Adrenal gland (tissue), 12 donors: Measurements from ENCODE around the gene SURF6. TPM values are rescaled to one million over a fixed set of nuclear protein-coding genes. Genes with fewer than 3 reads are reported as not detected.

Source experiments
- DNase-seq, 7 donors: peaks; one replicate each; pipeline ENCODE4 v3.0.0-alpha.2; 2019 to 2020
- H3K27ac ChIP-seq, 5 donors: fragments of 200-600 bp; sonication (generic) in 4 of 5; 1 replicate in 3 of 5; 2 replicates in 2 of 5; pipeline versions ENCODE4 v1.5.1 to v1.8.0; 2016 to 2020; ENCODE audit warnings: mild to moderate bottlenecking in 1 of 5
- H3K27me3 ChIP-seq: fragments of 200-600 bp; 2 replicates; pipeline ENCODE4 v1.8.0; 2021
- H3K36me3 ChIP-seq, 2 donors: fragments of 200-600 bp; replicated peaks in 1 of 2; 1 replicate in 1 of 2; 2 replicates in 1 of 2; pipeline versions ENCODE4 v1.5.1 to v1.8.0; 2018 to 2022
- H3K4me1 ChIP-seq, 2 donors: fragments of 200-600 bp; replicated peaks in 1 of 2; 1 replicate in 1 of 2; 2 replicates in 1 of 2; pipeline versions ENCODE4 v1.5.1 to v1.8.0; 2018 to 2021
- H3K4me3 ChIP-seq, 4 donors: fragments of 200-600 bp; sonication (generic) in 3 of 4; one replicate each; pipeline ENCODE4 v1.5.1; 2016 to 2018
- H3K9me3 ChIP-seq, 3 donors: fragments of 200-600 bp; sonication (generic) in 1 of 3; replicated peaks in 1 of 3; 1 replicate in 2 of 3; 2 replicates in 1 of 3; pipeline versions ENCODE4 v1.5.1 to v1.8.0; 2016 to 2021
- CTCF ChIP-seq, 6 experiments: fragments of 450-650 bp in 4 of 6; fragments of 200-600 bp in 2 of 6; sonication (generic) in 1 of 6; IDR thresholded peaks; 1 replicate in 5 of 6; 2 replicates in 1 of 6; pipeline versions ENCODE4 v1.5.1 to v1.8.0; 2016 to 2021; ENCODE audit warnings: antibody characterized with exemption in 6 of 6, mild to moderate bottlenecking in 2 of 6, moderate library complexity in 1 of 6
- POLR2A ChIP-seq, 2 donors: fragments of 450-650 bp; IDR thresholded peaks; one replicate each; pipeline ENCODE4 v1.6.1; 2017; ENCODE audit warnings: antibody characterized with exemption in 2 of 2, mild to moderate bottlenecking in 2 of 2, moderate library complexity in 1 of 2
- WGBS, 4 donors: extraction: QIAGEN DNeasy Blood & Tissue Kit in 2 of 4; methylation state at CpG; one replicate each; pipeline versions ENCODE4 v1.1.5 to v1.1.7; 2013 to 2017; 5-methylcytosine and 5-hydroxymethylcytosine counted together
- intact Hi-C, 2 donors: fragments of 100-400 bp; cut with DNase I; formaldehyde crosslinking; loops; one replicate each; pipeline versions ENCODE4 v1.14.1 to v1.15.0; 2022 to 2023
- polyA plus RNA-seq, 3 donors: library from polyadenylated mRNA; stranded (reverse); fragments of 200-250 nt in 2 of 3; fragments of 350-450 nt in 1 of 3; fragmentation: Illumina TruSeq in 1 of 3; extraction: RNeasy Lipid Tissue Mini Kit (QIAGEN cat#74804) in 1 of 3; gene quantifications; one replicate each; pipeline ENCODE4 v1.2.3, GENCODE V29; 2013 to 2014
- small RNA-seq, 2 donors: library from RNA; depleted of rRNA; stranded (forward); fragments of <200 nt; gene quantifications; one replicate each; pipeline ENCODE3, GENCODE V24; 2016
- total RNA-seq, 9 donors: library from RNA; depleted of rRNA in 4 of 9; stranded (reverse); fragments of >200 nt in 4 of 9; fragments of 120-200 nt in 1 of 9; fragmentation: NEBNext Ultra II Directional in 1 of 9; extraction: Animal tissue kit (Norgen Biotek cat#: 25700) in 1 of 9; gene quantifications; one replicate each; pipeline versions ENCODE4 v1.1.0 to v1.2.4, GENCODE V29; 2013 to 2023
- donor health status: healthy with polysubstance abuse.
- donor health status: Bipolar disorder and iron deficiency.
- donor health status: DM: yes; HTN: yes; CAD: no.
- donor health status: DM: no; HTN: no; CAD: no.
- donor health status: DM: no; HTN: no; CAD: no.
- donor health status: DM: yes; HTN: yes; CAD: no.

SURF6 gene
- total and polyA plus RNA-seq, 12 donors = 6.2 to 42.2 (median 23.1) TPM

GRCh38 chr9:133282464-133283238, 53.3 kb downstream of the SURF6 start:
- Histone ChIP-seq H3K27ac (no peak overlapping the region), H3K4me3 (no peak overlapping the region), H3K27me3 (no peaks in the 10 kb centered on the region), H3K9me3 (no peaks in the 10 kb centered on the region), H3K36me3 (no peaks in the 10 kb centered on the region), H3K4me1 (no peaks in the 10 kb centered on the region)
- intact Hi-C loops = no loop called here
- peak in 2 of 7 donors; percentile 3 to 31 for DNase-seq
- no peak for TF ChIP-seq POLR2A (IDR thresholded peaks at IDR 0.05)
- TF ChIP-seq CTCF (IDR thresholded peaks at IDR 0.05) = no peak
- 73 to 77% (median 75%) methylated on average over 7 of the region's 7 CpGs for WGBS, 4 donors

GRCh38 chr9:133280392-133280791, 55.6 kb downstream of the SURF6 start:
- Histone ChIP-seq H3K36me3 (no peaks in the 10 kb centered on the region), H3K4me3 (no peak overlapping the region), H3K4me1 (no peaks in the 10 kb centered on the region), H3K27me3 (peaks cover 5% of the 10 kb centered on the region), H3K27ac (no peak overlapping the region), H3K9me3 (no peaks in the 10 kb centered on the region)
- WGBS, 4 donors = 75 to 80% (median 79%) methylated on average over 5 of the region's 5 CpGs
- TF ChIP-seq CTCF (IDR thresholded peaks at IDR 0.05) = no peak
- no peak for TF ChIP-seq POLR2A (IDR thresholded peaks at IDR 0.05)
- intact Hi-C loops = no loop called here
- no peak for DNase-seq

Small RNA genes within 50 kb of the gene (small RNA-seq; reads per million reads assigned to genes)
- 0 reads per million in 2 donors for gene RF00019
- gene SNORD24 = 0 reads per million in 2 donors
- 0 reads per million in 2 donors for gene SNORD36A
- gene SNORD36B = 0 reads per million in 2 donors
- gene SNORD36C = 0 reads per million in 2 donors

Other genes with a start within 250 kb of the SURF6 start
- 100 to 1,000 TPM in 1 of 9 donors, 10 to 100 TPM in 8; 35.0 to 104 (median 56.2) TPM for gene RALGDS, start 214.9 kb downstream of the SURF6 start, total RNA-seq
- gene RALGDS, start 214.9 kb downstream of the SURF6 start, polyA plus RNA-seq = 100 to 1,000 TPM in 1 of 3 donors, 10 to 100 TPM in 2; 21.3 to 170 (median 97.8) TPM
- gene GBGT1, start 172.3 kb downstream of the SURF6 start, total RNA-seq = 10 to 100 TPM in 8 of 9 donors, 1 to 10 TPM in 1; 3.5 to 67.5 (median 39.4) TPM
- gene GBGT1, start 172.3 kb downstream of the SURF6 start, polyA plus RNA-seq = 10 to 100 TPM in 2 of 3 donors, 1 to 10 TPM in 1; 6.7 to 29.0 (median 18.9) TPM
- under 1 TPM in 2 of 9 donors, not detected in 7; 0.11 to 0.32 TPM for gene OBP2B, start 126.9 kb downstream of the SURF6 start, total RNA-seq
- gene OBP2B, start 126.9 kb downstream of the SURF6 start, polyA plus RNA-seq = not detected
- gene ABO, start 61.0 kb downstream of the SURF6 start, total RNA-seq = 10 to 100 TPM in 7 of 9 donors, 1 to 10 TPM in 2; 2.9 to 43.1 (median 18.7) TPM
- gene ABO, start 61.0 kb downstream of the SURF6 start, polyA plus RNA-seq = 10 to 100 TPM in 2 of 3 donors, 1 to 10 TPM in 1; 9.9 to 20.8 (median 18.5) TPM
- gene MED22, start 11.9 kb upstream of the SURF6 start, total RNA-seq = 10 to 100 TPM; 13.2 to 38.0 (median 33.8) TPM
- 10 to 100 TPM; 11.4 to 21.3 (median 17.8) TPM for gene MED22, start 11.9 kb upstream of the SURF6 start, polyA plus RNA-seq
- gene RPL7A, start 12.0 kb upstream of the SURF6 start, total RNA-seq = 1,000 to 10,000 TPM; 1,947 to 3,128 (median 2,349) TPM
- gene RPL7A, start 12.0 kb upstream of the SURF6 start, polyA plus RNA-seq = 1,000 to 10,000 TPM; 1,875 to 3,598 (median 2,830) TPM
- 100 to 1,000 TPM in 1 of 9 donors, 10 to 100 TPM in 8; 50.9 to 111 (median 71.5) TPM for gene SURF1, start 20.3 kb upstream of the SURF6 start, total RNA-seq
- gene SURF1, start 20.3 kb upstream of the SURF6 start, polyA plus RNA-seq = 10 to 100 TPM; 55.7 to 96.3 (median 79.9) TPM
- 10 to 100 TPM; 13.4 to 29.2 (median 20.8) TPM for gene SURF2, start 20.4 kb upstream of the SURF6 start, total RNA-seq
- gene SURF2, start 20.4 kb upstream of the SURF6 start, polyA plus RNA-seq = 10 to 100 TPM; 19.9 to 53.0 (median 41.4) TPM
- 100 to 1,000 TPM; 157 to 340 (median 183) TPM for gene SURF4, start 39.9 kb upstream of the SURF6 start, total RNA-seq
- 100 to 1,000 TPM in 1 of 3 donors, 10 to 100 TPM in 2; 43.4 to 285 (median 53.4) TPM for gene SURF4, start 39.9 kb upstream of the SURF6 start, polyA plus RNA-seq
- gene STKLD1, start 40.2 kb upstream of the SURF6 start, total RNA-seq = 1 to 10 TPM in 6 of 9 donors, under 1 TPM in 1, not detected in 2; 0.71 to 6.0 (median 1.8) TPM
- 1 to 10 TPM; 2.4 to 5.2 (median 4.8) TPM for gene STKLD1, start 40.2 kb upstream of the SURF6 start, polyA plus RNA-seq
- gene REXO4, start 81.8 kb upstream of the SURF6 start, total RNA-seq = 10 to 100 TPM; 18.9 to 27.6 (median 23.0) TPM
- gene REXO4, start 81.8 kb upstream of the SURF6 start, polyA plus RNA-seq = 10 to 100 TPM; 19.4 to 24.2 (median 20.5) TPM
- 1 to 10 TPM in 6 of 9 donors, under 1 TPM in 3; 0.30 to 8.7 (median 1.8) TPM for gene ADAMTS13, start 86.2 kb upstream of the SURF6 start, total RNA-seq
- 10 to 100 TPM in 2 of 3 donors, under 1 TPM in 1; 0.15 to 19.9 (median 13.4) TPM for gene ADAMTS13, start 86.2 kb upstream of the SURF6 start, polyA plus RNA-seq
- 10 to 100 TPM; 11.4 to 29.5 (median 21.5) TPM for gene CACFD1, start 123.8 kb upstream of the SURF6 start, total RNA-seq
- 10 to 100 TPM in 1 of 3 donors, 1 to 10 TPM in 2; 6.5 to 11.1 (median 8.8) TPM for gene CACFD1, start 123.8 kb upstream of the SURF6 start, polyA plus RNA-seq
- 10 to 100 TPM in 3 of 9 donors, 1 to 10 TPM in 6; 1.4 to 79.1 (median 8.0) TPM for gene SLC2A6, start 142.9 kb upstream of the SURF6 start, total RNA-seq
- gene SLC2A6, start 142.9 kb upstream of the SURF6 start, polyA plus RNA-seq = 1 to 10 TPM; 3.3 to 6.7 (median 5.0) TPM
- gene MYMK, start 188.8 kb upstream of the SURF6 start, total RNA-seq = not detected
- not detected for gene MYMK, start 188.8 kb upstream of the SURF6 start, polyA plus RNA-seq
- 100 to 1,000 TPM in 2 of 9 donors, 10 to 100 TPM in 6, under 1 TPM in 1; 1.00 to 138 (median 58.2) TPM for gene ADAMTSL2, start 198.5 kb upstream of the SURF6 start, total RNA-seq
- gene ADAMTSL2, start 198.5 kb upstream of the SURF6 start, polyA plus RNA-seq = 100 to 1,000 TPM in 1 of 3 donors, 10 to 100 TPM in 1, 1 to 10 TPM in 1; 4.1 to 108 (median 35.3) TPM